22Rv1 (cell line): ENCODE data around the gene INSYN2B.

ENCODE experiments used
- H3K27ac ChIP-seq: fragments of 450-650 bp; 2 replicates; pipeline ENCODE4 v1.5.1; 2017
- CTCF ChIP-seq: fragments of 450-650 bp; IDR thresholded peaks from 2 replicates; pipeline ENCODE4 v1.5.1; 2017; ENCODE audit warnings: mild to moderate bottlenecking
- ZFX ChIP-seq: fragments of 450-650 bp; IDR thresholded peaks from 2 replicates; pipeline ENCODE4 v1.6.1; 2017; ENCODE audit warnings: antibody characterized with exemption, borderline replicate concordance

INSYN2B gene

GRCh38 chr5:169862391-169862811 lies 117.9 kb downstream of the INSYN2B start:
- H3K27ac ChIP-seq, result no peak overlapping the region
- no peak for TF ChIP-seq CTCF
- no peak for TF ChIP-seq ZFX

- TF ChIP-seq CTCF (no peak), ZFX (no peak)
- no peak overlapping the region for H3K27ac ChIP-seq
These were observed 118.4 kb downstream of the INSYN2B start for GRCh38 chr5:169861934-169862333.

- TF ChIP-seq CTCF (no peak), ZFX (no peak)
- no peak overlapping the region for H3K27ac ChIP-seq
These were observed 118.9 kb downstream of the INSYN2B start for GRCh38 chr5:169861433-169861832.

- TF ChIP-seq ZFX (no peak), CTCF (no peak)
These were observed 119.7 kb downstream of the INSYN2B start for GRCh38 chr5:169860585-169860984.

GRCh38 chr5:169856571-169856970 lies 123.7 kb downstream of the INSYN2B start:
- TF ChIP-seq ZFX, result no peak
- TF ChIP-seq CTCF, result no peak
- no peak overlapping the region for H3K27ac ChIP-seq

More at GRCh38 chr5:169860585-169860984, 119.7 kb downstream of the INSYN2B start:
- H3K27ac ChIP-seq, result no peak overlapping the region

- H3K27ac ChIP-seq, result no peak overlapping the region
- TF ChIP-seq ZFX (no peak), CTCF (no peak)
These were observed 128.9 kb downstream of the INSYN2B start for GRCh38 chr5:169851321-169851850.

- H3K27ac ChIP-seq, result no peak overlapping the region
- TF ChIP-seq CTCF, result peak; percentile 30
- TF ChIP-seq ZFX, result no peak
These were observed 129.9 kb downstream of the INSYN2B start for GRCh38 chr5:169850409-169850808.
